ENCODE data around the gene SMPD2.

The SMPD2 gene

DNA sequence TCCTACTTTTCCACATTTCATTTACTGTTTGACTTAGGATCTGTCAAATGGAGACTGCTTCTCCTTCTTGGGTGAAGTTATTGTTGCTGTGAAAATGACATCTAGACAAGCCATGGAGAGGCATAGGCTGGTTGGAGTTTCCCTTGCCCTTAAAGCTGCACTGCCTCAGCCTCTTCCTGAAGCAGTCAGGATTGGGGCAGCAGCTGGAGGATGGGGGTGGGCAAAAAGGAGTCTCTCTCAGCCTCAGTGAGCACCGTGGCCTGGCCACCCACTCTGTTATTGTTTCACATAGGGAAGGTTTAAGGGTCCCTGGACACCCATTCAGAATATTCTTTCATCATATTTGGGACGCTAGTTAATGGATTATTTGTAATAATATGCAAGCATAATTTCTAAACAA is 50.2 kb downstream of the SMPD2 start:
- Histone ChIP-seq H3K4me1 (ENCODE audit: insufficient read depth, low read length, severe bottlenecking) (no peaks in the 10 kb centered on the region), H4K20me1 (ENCODE audit: insufficient read depth, low read length) (no peaks in the 10 kb centered on the region), H3K79me2 (ENCODE audit: insufficient read depth, low read length) (no peaks in the 10 kb centered on the region), H3F3A (ENCODE audit: insufficient read depth, low read length) (no peaks in the 10 kb centered on the region), H3K27ac (ENCODE audit: low read depth, low read length, poor library complexity, severe bottlenecking) (no peak overlapping the region), H3K9me2 (ENCODE audit: low read depth, low read length) (no peaks in the 10 kb centered on the region), H3K36me3 (ENCODE audit: insufficient read depth, low read length) (no peaks in the 10 kb centered on the region), H3K4me3 (ENCODE audit: low read depth, low read length, poor library complexity, severe bottlenecking) (no peak overlapping the region), H3K27me3 (ENCODE audit: insufficient read depth, low read length) (0 out of 2 replicates have a peak, but pooled peaks cover 5% of the 10 kb centered on the region), H2AFZ (ENCODE audit: low read length) (no peak overlapping the region), H3K9ac (ENCODE audit: low read length) (no peak overlapping the region), H3K4me2 (ENCODE audit: low read length) (no peak overlapping the region), H3K9me3 (ENCODE audit: low read length) (no peaks in the 10 kb centered on the region)
- TF ChIP-seq EZH2 (IDR thresholded peaks at IDR 0.05; ENCODE audit: borderline replicate concordance, low read length) = no peak
- TF ChIP-seq, protein P1, sequence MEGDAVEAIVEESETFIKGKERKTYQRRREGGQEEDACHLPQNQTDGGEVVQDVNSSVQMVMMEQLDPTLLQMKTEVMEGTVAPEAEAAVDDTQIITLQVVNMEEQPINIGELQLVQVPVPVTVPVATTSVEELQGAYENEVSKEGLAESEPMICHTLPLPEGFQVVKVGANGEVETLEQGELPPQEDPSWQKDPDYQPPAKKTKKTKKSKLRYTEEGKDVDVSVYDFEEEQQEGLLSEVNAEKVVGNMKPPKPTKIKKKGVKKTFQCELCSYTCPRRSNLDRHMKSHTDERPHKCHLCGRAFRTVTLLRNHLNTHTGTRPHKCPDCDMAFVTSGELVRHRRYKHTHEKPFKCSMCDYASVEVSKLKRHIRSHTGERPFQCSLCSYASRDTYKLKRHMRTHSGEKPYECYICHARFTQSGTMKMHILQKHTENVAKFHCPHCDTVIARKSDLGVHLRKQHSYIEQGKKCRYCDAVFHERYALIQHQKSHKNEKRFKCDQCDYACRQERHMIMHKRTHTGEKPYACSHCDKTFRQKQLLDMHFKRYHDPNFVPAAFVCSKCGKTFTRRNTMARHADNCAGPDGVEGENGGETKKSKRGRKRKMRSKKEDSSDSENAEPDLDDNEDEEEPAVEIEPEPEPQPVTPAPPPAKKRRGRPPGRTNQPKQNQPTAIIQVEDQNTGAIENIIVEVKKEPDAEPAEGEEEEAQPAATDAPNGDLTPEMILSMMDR (IDR thresholded peaks at IDR 0.05; ENCODE audit: low read length) = no peak

DNA sequence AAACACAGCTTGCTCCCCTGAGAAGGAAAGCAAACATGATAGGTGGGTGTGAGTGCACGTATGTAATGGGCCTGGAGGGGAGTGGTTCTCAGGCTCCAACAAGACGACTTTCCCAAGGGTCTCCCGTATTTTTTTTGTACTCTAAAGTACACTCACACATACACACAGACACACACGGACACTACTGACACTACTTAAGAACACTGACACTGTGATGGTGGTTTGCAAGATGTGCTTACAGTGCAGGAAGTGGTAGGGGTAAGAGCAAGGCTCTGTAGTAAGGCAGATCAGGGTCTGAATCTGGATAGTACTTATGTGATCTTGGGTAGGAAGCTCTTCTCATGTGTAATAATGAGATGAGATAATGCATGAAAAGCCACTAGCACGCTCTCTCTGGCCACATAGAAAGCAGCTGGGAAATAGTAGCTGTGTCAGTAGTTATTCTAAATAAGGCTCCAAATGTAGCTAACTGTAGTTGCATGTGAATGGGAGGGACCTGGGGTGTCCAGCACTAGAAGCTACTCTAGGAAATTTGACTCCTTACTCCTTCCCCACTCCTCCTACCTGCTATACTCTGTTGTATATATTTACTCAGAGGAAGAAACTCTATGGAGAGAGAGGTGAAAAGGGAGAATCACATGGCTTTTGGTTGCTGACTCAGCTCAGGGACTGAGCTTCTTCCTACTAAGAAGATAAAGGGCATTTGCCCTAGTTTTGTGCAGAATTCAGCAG is 50.8 kb downstream of the SMPD2 start:
- Histone ChIP-seq H3K9me3 (ENCODE audit: low read length) (no peaks in the 10 kb centered on the region), H2AFZ (ENCODE audit: low read length) (no peak overlapping the region), H3K4me2 (ENCODE audit: low read length) (no peak overlapping the region), H4K20me1 (ENCODE audit: insufficient read depth, low read length) (no peaks in the 10 kb centered on the region), H3K9me2 (ENCODE audit: low read depth, low read length) (no peaks in the 10 kb centered on the region), H3K4me3 (ENCODE audit: low read depth, low read length, poor library complexity, severe bottlenecking) (no peak overlapping the region), H3K36me3 (ENCODE audit: insufficient read depth, low read length) (no peaks in the 10 kb centered on the region), H3F3A (ENCODE audit: insufficient read depth, low read length) (no peaks in the 10 kb centered on the region), H3K27me3 (ENCODE audit: insufficient read depth, low read length) (0 out of 2 replicates have a peak, but pooled peaks cover 5% of the 10 kb centered on the region), H3K9ac (ENCODE audit: low read length) (no peak overlapping the region), H3K79me2 (ENCODE audit: insufficient read depth, low read length) (no peaks in the 10 kb centered on the region), H3K4me1 (ENCODE audit: insufficient read depth, low read length, severe bottlenecking) (no peaks in the 10 kb centered on the region), H3K27ac (ENCODE audit: low read depth, low read length, poor library complexity, severe bottlenecking) (no peak overlapping the region)
- TF ChIP-seq EZH2 (IDR thresholded peaks at IDR 0.05; ENCODE audit: borderline replicate concordance, low read length) = no peak
- TF ChIP-seq, protein P1 (IDR thresholded peaks at IDR 0.05; ENCODE audit: low read length) = no peak
